GM18858 (cell line): Measurements from ENCODE around the gene CDX1.

Experiments used
- ATAC-seq: cut with Tn5 transposase; IDR thresholded peaks from one replicate; pipeline ENCODE4 v1.9.1; 2021; ENCODE audit not compliant: unreplicated experiment

The CDX1 gene

GRCh38 chr5:150181027-150181426, 14.4 kb downstream of the CDX1 start:
- ATAC-seq: no peak

- ATAC-seq: no peak
Observed at GRCh38 chr5:150181766-150182545, 15.4 kb downstream of the CDX1 start.

- no peak for ATAC-seq
Observed at GRCh38 chr5:150182774-150183173, 16.2 kb downstream of the CDX1 start.

- no peak for ATAC-seq
Observed at GRCh38 chr5:150183436-150183835, 16.9 kb downstream of the CDX1 start.

- no peak for ATAC-seq
Observed at GRCh38 chr5:150184006-150184405, 17.4 kb downstream of the CDX1 start.

GRCh38 chr5:150184990-150185912, 18.7 kb downstream of the CDX1 start:
- no peak for ATAC-seq

- no peak for ATAC-seq
Observed at GRCh38 chr5:150186137-150186536, 19.6 kb downstream of the CDX1 start.

GRCh38 chr5:150186897-150187296, 20.3 kb downstream of the CDX1 start:
- ATAC-seq: no peak

GRCh38 chr5:150188146-150188842, 21.7 kb downstream of the CDX1 start:
- ATAC-seq: no peak

- ATAC-seq: no peak
Observed at GRCh38 chr5:150189326-150189725, 22.7 kb downstream of the CDX1 start.

GRCh38 chr5:150189728-150190502, 23.3 kb downstream of the CDX1 start, which contains the start of gene SLC6A7:
Gene SLC6A7 (plus strand): TSS chr5:150190062. CDS start chr5:150190328, 266 bp downstream.
- no peak for ATAC-seq

GRCh38 chr5:150190503-150190979, 24.0 kb downstream of the CDX1 start:
- ATAC-seq: no peak

GRCh38 chr5:150190987-150191386, 24.4 kb downstream of the CDX1 start:
- no peak for ATAC-seq

GRCh38 chr5:150192462-150192861, 25.9 kb downstream of the CDX1 start:
- ATAC-seq: no peak

GRCh38 chr5:150195736-150196485, 29.3 kb downstream of the CDX1 start:
- ATAC-seq: no peak

- no peak for ATAC-seq
Observed at GRCh38 chr5:150196514-150196913, 29.9 kb downstream of the CDX1 start.

GRCh38 chr5:150196986-150197385, 30.4 kb downstream of the CDX1 start:
- ATAC-seq: no peak

- ATAC-seq: no peak
Observed at GRCh38 chr5:150197476-150197875, 30.9 kb downstream of the CDX1 start.

- no peak for ATAC-seq
Observed at GRCh38 chr5:150202501-150202900, 35.9 kb downstream of the CDX1 start.
